Measurements from ENCODE around the gene ZMYND8.
"Not testable (repeated sequence)": the region's sequence is repeated elsewhere in the genome, so short reads cannot be mapped to it uniquely, and the experiment has no call there.

Gene ZMYND8

GRCh38 chr20:47265214-47265613 lies 91.3 kb downstream of the ZMYND8 start:
- no peak for DNase-seq (ENCODE audit: low read depth)

GRCh38 chr20:47264137-47264769 lies 92.2 kb downstream of the ZMYND8 start:
- DNase-seq (ENCODE audit: low read depth): not testable (repeated sequence)

GRCh38 chr20:47263465-47264084 lies 92.9 kb downstream of the ZMYND8 start:
- no peak for DNase-seq (ENCODE audit: low read depth)

- DNase-seq (ENCODE audit: low read depth): no peak
These were observed 93.4 kb downstream of the ZMYND8 start for GRCh38 chr20:47263080-47263464.

GRCh38 chr20:47262365-47263013 lies 94.0 kb downstream of the ZMYND8 start:
- DNase-seq (ENCODE audit: low read depth): no peak

- no peak for DNase-seq (ENCODE audit: low read depth)
These were observed 94.5 kb downstream of the ZMYND8 start for GRCh38 chr20:47262008-47262364.

- DNase-seq (ENCODE audit: low read depth): not testable (repeated sequence)
These were observed 95.2 kb downstream of the ZMYND8 start for GRCh38 chr20:47261161-47261774.

GRCh38 chr20:47260540-47261126 lies 95.9 kb downstream of the ZMYND8 start:
- DNase-seq (ENCODE audit: low read depth): not testable (repeated sequence)

GRCh38 chr20:47258745-47259695 lies 97.5 kb downstream of the ZMYND8 start:
- no peak for DNase-seq (ENCODE audit: low read depth)

- DNase-seq (ENCODE audit: low read depth): no peak
These were observed 98.7 kb downstream of the ZMYND8 start for GRCh38 chr20:47257771-47258170.

GRCh38 chr20:47257256-47257655 lies 99.2 kb downstream of the ZMYND8 start:
- no peak for DNase-seq (ENCODE audit: low read depth)

GRCh38 chr20:47256668-47257236 lies 99.7 kb downstream of the ZMYND8 start:
- no peak for DNase-seq (ENCODE audit: low read depth)

- DNase-seq (ENCODE audit: low read depth): no peak
These were observed 102.6 kb downstream of the ZMYND8 start for GRCh38 chr20:47253872-47254271.

- no peak for DNase-seq (ENCODE audit: low read depth)
These were observed 103.6 kb downstream of the ZMYND8 start for GRCh38 chr20:47252879-47253307.

GRCh38 chr20:47251154-47252020 lies 105.1 kb downstream of the ZMYND8 start:
- DNase-seq (ENCODE audit: low read depth): no peak

GRCh38 chr20:47250360-47250759 lies 106.1 kb downstream of the ZMYND8 start:
- no peak for DNase-seq (ENCODE audit: low read depth)

- DNase-seq (ENCODE audit: low read depth): no peak
These were observed 106.6 kb downstream of the ZMYND8 start for GRCh38 chr20:47249913-47250312.

- no peak for DNase-seq (ENCODE audit: low read depth)
These were observed 108.0 kb downstream of the ZMYND8 start for GRCh38 chr20:47248448-47248966.

- no peak for DNase-seq (ENCODE audit: low read depth)
These were observed 108.5 kb downstream of the ZMYND8 start for GRCh38 chr20:47247972-47248371.

Measured in activated T-helper 1 cell treated with Interleukin-2 at 50 U/mL for 16 hours (primary cell).